A549 (cell line): ENCODE measurements around the gene PTOV1. TPM values are rescaled to one million over a fixed set of nuclear protein-coding genes. Genes with fewer than 3 reads are reported as not detected.
A peak's percentile ranks its signal among the peaks of the same experiment; 100 is the strongest.

Source experiments
- ATAC-seq, 2 experiments: fragments of 200-7000 bp in 1 of 2; fragments of >200 bp in 1 of 2; cut with Nextera tagmentation in 1 of 2; cut with Tn5 transposase in 1 of 2; 3 replicates each; pipeline versions ENCODE4 v1.8.0 to v1.9.1; 2018 to 2020; ENCODE audit warnings: mild to moderate bottlenecking in 1 of 2, moderate library complexity in 1 of 2
- CTCF ChIA-PET: fragments of 300-600 bp; sonication (Branson Sonifier 250); formaldehyde crosslinking; extraction: SDS; loops from one replicate; lab custom pipeline; 2021; ENCODE audit warnings: antibody characterized with exemption, inconsistent platforms; lab: Yijun Ruan, JAX
- POLR2A ChIA-PET: fragments of 350-600 bp; formaldehyde crosslinking; extraction: SDS; loops from one replicate; lab custom pipeline; 2021; ENCODE audit warnings: antibody characterized with exemption, inconsistent platforms; lab: Yijun Ruan, JAX
- DNase-seq, 2 experiments: peaks; one replicate each; pipeline versions ENCODE4 v3.0.0 to v3.0.0-alpha.2; 2011 to 2016; ENCODE audit warnings: low read depth in 1 of 2, low spot score in 1 of 2
- FAIRE-seq: peaks from 2 replicates; lab custom pipeline; 2011; peaks lifted over from hg19 to GRCh38; lab: Jason Lieb, UNC
- H3K27ac ChIP-seq, 2 experiments: fragments of >200 bp; sonication (Bioruptor Twin); formaldehyde crosslinking; 3 replicates each; pipeline ENCODE4 v1.5.1; 2016 to 2017
- H3K4me1 ChIP-seq: fragments of >200 bp; sonication (Bioruptor Twin); formaldehyde crosslinking; 3 replicates; pipeline ENCODE4 v1.6.1; 2016
- H3K4me2 ChIP-seq: fragments of >200 bp; sonication (Bioruptor Twin); formaldehyde crosslinking; 3 replicates; pipeline ENCODE4 v1.6.1; 2016
- H3K4me3 ChIP-seq: fragments of >200 bp; sonication (Bioruptor Twin); formaldehyde crosslinking; 3 replicates; pipeline ENCODE4 v1.5.1; 2016
- H3K9me3 ChIP-seq: fragments of >200 bp; sonication (Bioruptor Twin); formaldehyde crosslinking; 3 replicates; pipeline ENCODE4 v1.6.1; 2016
- CTCF ChIP-seq: fragments of >200 bp; sonication (Bioruptor Twin); formaldehyde crosslinking; IDR thresholded peaks from 3 replicates; pipeline ENCODE4 v1.5.1; 2016
- E2F6 ChIP-seq: IDR thresholded peaks from 2 replicates; pipeline ENCODE4 v1.6.1; 2012; ENCODE audit warnings: low read depth, borderline replicate concordance
- FOXS1 ChIP-seq: fragments of 250-450 bp; sonication (Bioruptor Pico); IDR thresholded peaks from 2 replicates; pipeline ENCODE4 v1.5.0; 2020; ENCODE audit warnings: mild to moderate bottlenecking, moderate library complexity
- MAFK ChIP-seq: fragments of 450-650 bp; IDR thresholded peaks from 2 replicates; pipeline ENCODE4 v1.6.1; 2014; ENCODE audit not compliant: partially characterized antibody
- MAZ ChIP-seq: fragments of 150-350 bp; IDR thresholded peaks from 2 replicates; pipeline ENCODE4 v1.6.1; 2014; ENCODE audit warnings: antibody characterized with exemption, low read depth, low read length, borderline replicate concordance
- MYC ChIP-seq: IDR thresholded peaks from 2 replicates; pipeline ENCODE4 v1.6.1; 2012; ENCODE audit warnings: mild to moderate bottlenecking, inconsistent platforms, low read length, improper control_type of control experiment, borderline replicate concordance
- NFE2L2 ChIP-seq: fragments of 150-350 bp; conservative IDR thresholded peaks from 2 replicates; pipeline ENCODE4 v1.6.1; 2014; ENCODE audit warnings: low read length
- PBX3 ChIP-seq: IDR thresholded peaks from 2 replicates; pipeline ENCODE4 v1.6.1; 2012
- POLR2AphosphoS2 ChIP-seq: conservative IDR thresholded peaks from 2 replicates; pipeline ENCODE4 v1.6.1; 2012; ENCODE audit warnings: low read length, improper control_type of control experiment, inconsistent platforms
- RAD21 ChIP-seq, 2 experiments: fragments of >200 bp in 1 of 2; sonication (Bioruptor Twin) in 1 of 2; formaldehyde crosslinking in 1 of 2; IDR thresholded peaks in 1 of 2; conservative IDR thresholded peaks in 1 of 2; 2 replicates in 1 of 2; 3 replicates in 1 of 2; pipeline ENCODE4 v1.6.1; 2012 to 2018; ENCODE audit warnings: inconsistent platforms in 1 of 2
- RARB ChIP-seq: fragments of 250-450 bp; sonication (Bioruptor Pico); IDR thresholded peaks from 2 replicates; pipeline ENCODE4 v1.8.0; 2021; ENCODE audit warnings: mild to moderate bottlenecking, moderate library complexity
- RFX5 ChIP-seq: fragments of 450-650 bp; IDR thresholded peaks from 2 replicates; pipeline ENCODE4 v1.7.1; 2014; ENCODE audit warnings: antibody characterized with exemption, mild to moderate bottlenecking, moderate library complexity
- SMC3 ChIP-seq: fragments of >200 bp; sonication (Bioruptor Twin); formaldehyde crosslinking; IDR thresholded peaks from 3 replicates; pipeline ENCODE4 v1.6.1; 2018; ENCODE audit warnings: inconsistent platforms
- WGBS: methylation state at CpG from one replicate; pipeline ENCODE4 v1.1.6; 2017; ENCODE audit errors: missing lambda C conversion rate; 5-methylcytosine and 5-hydroxymethylcytosine counted together
- polyA plus RNA-seq, 4 experiments: library from polyadenylated mRNA; depleted of rRNA in 3 of 4; stranded (reverse); fragments of >200 nt; fragmentation: RNase III in 1 of 4; extraction: RNeasy Plus Mini Kit Qiagen cat#74134 plus additional on column Dnase treatment in 1 of 4; gene quantifications; 2 replicates in 3 of 4; 3 replicates in 1 of 4; pipeline ENCODE4 v1.2.3, GENCODE V29; 2011 to 2017
- TF ChIP-seq, protein P1 (sequence below): IDR thresholded peaks from 2 replicates; pipeline ENCODE4 v1.6.1; 2012
- TF ChIP-seq, protein P2 (sequence below): fragments of 450-650 bp; IDR thresholded peaks from 2 replicates; pipeline ENCODE4 v1.6.1; 2014; ENCODE audit warnings: antibody characterized with exemption

The PTOV1 gene
- polyA plus RNA-seq, 2 of the 4 experiments (the other 2 are of a cell fraction): 27.7 to 147 TPM

DNA sequence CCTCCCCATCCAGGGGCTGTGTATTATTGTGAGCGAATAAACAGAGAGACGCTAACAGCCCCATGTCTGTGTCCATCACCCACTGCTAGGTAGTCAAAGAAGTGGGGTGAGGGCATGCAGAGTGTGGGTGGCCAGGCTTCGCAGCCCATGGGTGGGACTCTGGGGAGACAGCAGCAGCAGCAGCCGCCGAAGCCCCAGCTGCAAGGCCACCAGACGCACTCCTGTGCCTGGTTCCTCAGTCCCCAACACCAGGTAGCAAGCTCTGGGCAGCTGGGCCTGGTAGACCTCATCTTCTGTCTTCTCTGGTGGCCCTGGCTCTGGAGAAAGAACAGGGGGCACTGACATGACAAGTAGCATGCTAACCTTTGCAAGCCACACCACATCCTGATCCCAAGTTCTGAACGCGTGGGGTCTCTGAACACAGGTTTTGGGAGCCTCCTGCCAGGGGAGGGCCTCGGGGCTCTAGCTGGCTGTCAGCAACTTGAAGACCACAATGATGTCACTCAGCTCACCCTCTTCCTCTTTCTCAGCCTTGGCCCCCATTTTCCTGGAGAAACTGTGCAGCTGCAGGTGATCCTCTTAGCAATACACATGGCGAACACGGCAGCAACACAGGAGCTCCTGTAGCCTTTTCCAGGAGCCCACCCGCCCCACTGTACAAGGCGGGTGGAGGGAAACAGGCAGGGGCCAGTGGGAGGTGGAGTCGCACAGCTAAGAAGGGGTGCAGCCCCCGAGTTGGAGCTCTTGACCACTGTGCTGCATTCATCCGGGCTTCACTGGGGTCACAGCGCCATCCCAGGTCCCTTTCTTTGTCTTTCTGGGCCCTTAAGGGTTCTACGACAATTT is 43.7 kb upstream of the PTOV1 start:
- Histone ChIP-seq H3K27ac (no peak overlapping the region), H3K4me2 (no peak overlapping the region), H3K4me3 (no peak overlapping the region), H3K4me1 (peaks cover 9% of the 10 kb centered on the region), H3K9me3 (no peaks in the 10 kb centered on the region)
- DNase-seq (no peak), ATAC-seq (no peak), FAIRE-seq (no peak)
- 0 out of 2 replicates have a peak, but pooled peaks have one; percentile 15 for TF ChIP-seq POLR2AphosphoS2
- TF ChIP-seq, protein P1, sequence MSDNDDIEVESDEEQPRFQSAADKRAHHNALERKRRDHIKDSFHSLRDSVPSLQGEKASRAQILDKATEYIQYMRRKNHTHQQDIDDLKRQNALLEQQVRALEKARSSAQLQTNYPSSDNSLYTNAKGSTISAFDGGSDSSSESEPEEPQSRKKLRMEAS: no peak
- ChIA-PET POLR2A (interaction anchor here (1.0 kb wide), 1 partner anchor 123 kb away, joined by 4 read pairs; no protein-coding TSS in a partner anchor), CTCF (interaction anchor here (0.8 to 1.1 kb wide), 4 partner anchors 89 to 260 kb away, joined by 3 to 4 read pairs (median 4); no protein-coding TSS in a partner anchor)
- WGBS: 85% methylated on average over 18 of the region's 18 CpGs

DNA sequence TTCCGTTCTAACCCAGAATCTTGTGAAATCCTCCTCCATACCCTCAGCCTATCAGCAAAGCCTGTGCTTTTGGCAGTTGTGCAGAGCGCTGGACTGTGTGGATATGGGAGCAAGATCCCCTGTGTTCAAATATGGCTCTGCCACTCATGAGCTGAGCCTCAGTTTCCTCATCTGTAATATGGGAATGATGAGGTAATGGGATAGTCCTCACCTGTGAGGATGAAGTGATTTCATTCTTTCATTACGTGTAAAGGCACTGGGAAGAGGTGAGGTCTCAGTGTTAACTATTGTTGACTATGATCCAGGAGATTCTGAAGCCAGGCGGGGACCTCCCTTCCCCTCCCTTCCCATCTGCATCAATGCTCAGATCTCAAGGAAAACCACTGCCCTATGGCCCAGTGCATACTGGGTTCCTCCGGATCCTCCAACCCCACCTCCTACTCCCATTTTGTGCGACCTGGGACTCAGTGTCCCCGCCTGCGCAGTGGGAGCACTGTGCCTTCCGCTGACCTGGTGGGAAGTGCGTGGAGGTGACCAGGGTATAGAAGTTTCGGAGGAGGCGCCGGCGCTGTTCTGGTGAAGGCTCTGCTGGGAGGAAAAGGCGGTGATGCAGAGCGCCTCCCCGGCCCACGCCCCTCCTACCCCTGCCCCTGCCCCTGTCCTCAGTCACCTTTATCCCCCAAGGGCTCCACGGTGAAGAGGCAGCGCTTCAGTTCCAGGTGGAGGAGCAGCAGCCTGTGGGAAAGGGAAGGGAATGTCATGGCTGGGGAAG is 42.9 kb upstream of the PTOV1 start:
- CTCF ChIA-PET: interaction anchor here (0.8 to 1.1 kb wide), 4 partner anchors 90 to 261 kb away, joined by 3 to 4 read pairs (median 4); no protein-coding TSS in a partner anchor
- no peaks in the 10 kb centered on the region for H3K9me3 ChIP-seq
- 90% methylated on average over 20 of the region's 20 CpGs for WGBS
- peaks cover 15% of the 10 kb centered on the region for H3K4me1 ChIP-seq
- peak overlapping the region; percentile 62; the same call in 1 of the 3 replicates for H3K4me3 ChIP-seq
- H3K27ac ChIP-seq: peak overlapping the region in 1 of 2 experiments; percentile 72; a peak in 1 of 6 replicates
- peak overlapping the region; percentile 92 for H3K4me2 ChIP-seq
- peak in 1 of 2 experiments; percentile 6; a peak in 1 of 6 replicates for ATAC-seq
- FAIRE-seq: no peak
- TF ChIP-seq POLR2AphosphoS2 (peak; percentile 32; the same call in 1 of the 2 replicates), FOXS1 (no peak)
- TF ChIP-seq, all 56 proteins: peak for 1
- no peak for DNase-seq
- POLR2A ChIA-PET: no interaction called here

- peak overlapping the region; percentile 58 to 72 for H3K27ac ChIP-seq
- 30% methylated on average over 22 of the region's 31 CpGs for WGBS
- no peak for FAIRE-seq
- H3K4me1 ChIP-seq: peaks cover 16% of the 10 kb centered on the region
- TF ChIP-seq NFE2L2: no peak
- no peak for TF ChIP-seq MAZ
- no peak for TF ChIP-seq RFX5
- TF ChIP-seq PBX3: 0 out of 2 replicates have a peak, but pooled peaks have one; percentile 31
- TF ChIP-seq, all 56 proteins: peak for 1
- H3K4me2 ChIP-seq: peak overlapping the region; percentile 92
- ATAC-seq (peak; percentile 35 to 46), DNase-seq (peak; percentile 87 to 88)
- CTCF ChIA-PET: interaction anchor here (1.0 to 1.2 kb wide), 2 partner anchors 36 to 128 kb away, joined by 3 read pairs; no protein-coding TSS in a partner anchor
- POLR2A ChIA-PET: no interaction called here
- no peaks in the 10 kb centered on the region for H3K9me3 ChIP-seq
- H3K4me3 ChIP-seq: peak overlapping the region; percentile 62
Observed at GRCh38 chr19:49808711-49809159, 42.2 kb upstream of the PTOV1 start.

GRCh38 chr19:49809160-49809940 is 41.6 kb upstream of the PTOV1 start:
- DNase-seq (peak; percentile 42 to 60), FAIRE-seq (no peak), ATAC-seq (peak; percentile 44 to 56)
- WGBS: 48% methylated on average over 50 of the region's 50 CpGs
- TF ChIP-seq SMC3: peak; percentile 21; the same call in 2 of the 3 replicates
- TF ChIP-seq MYC: no peak
- TF ChIP-seq, protein P2, sequence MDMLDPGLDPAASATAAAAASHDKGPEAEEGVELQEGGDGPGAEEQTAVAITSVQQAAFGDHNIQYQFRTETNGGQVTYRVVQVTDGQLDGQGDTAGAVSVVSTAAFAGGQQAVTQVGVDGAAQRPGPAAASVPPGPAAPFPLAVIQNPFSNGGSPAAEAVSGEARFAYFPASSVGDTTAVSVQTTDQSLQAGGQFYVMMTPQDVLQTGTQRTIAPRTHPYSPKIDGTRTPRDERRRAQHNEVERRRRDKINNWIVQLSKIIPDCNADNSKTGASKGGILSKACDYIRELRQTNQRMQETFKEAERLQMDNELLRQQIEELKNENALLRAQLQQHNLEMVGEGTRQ: 0 out of 2 replicates have a peak, but pooled peaks have one; percentile 15
- 0 out of 3 replicates have a peak, but pooled peaks have one; percentile 15 for TF ChIP-seq CTCF
- 0 out of 2 replicates have a peak, but pooled peaks have one; percentile 49 for TF ChIP-seq E2F6
- no peak for TF ChIP-seq RARB (CRISPR knock-in tag)
- TF ChIP-seq MAZ: no peak
- 0 out of 5 replicates have a peak, but pooled peaks have one; percentile 20 to 23 for TF ChIP-seq RAD21 (conservative IDR thresholded peaks at IDR 0.05 in 1 of 2, IDR thresholded peaks at IDR 0.05 in 1 of 2)
- TF ChIP-seq MAFK: peak; percentile 4
- Histone ChIP-seq H3K27ac (peak overlapping the region; percentile 58 to 72), H3K4me3 (peak overlapping the region; percentile 62), H3K4me1 (peaks cover 21% of the 10 kb centered on the region), H3K9me3 (no peaks in the 10 kb centered on the region), H3K4me2 (peak overlapping the region; percentile 92)
- CTCF ChIA-PET: interaction anchor here (0.7 to 3.1 kb wide), 15 partner anchors 17 to 131 kb away, joined by 3 to 16 read pairs (median 3); no protein-coding TSS in a partner anchor
- POLR2A ChIA-PET: interaction anchor here (1.0 kb wide), 1 partner anchor 134 kb away, joined by 3 read pairs; no protein-coding TSS in a partner anchor
